A549 (cell line): ENCODE data around the gene ACTN2.

Experiments used
- BCL3 ChIP-seq: fragments of >200 bp; sonication (Bioruptor Twin); formaldehyde crosslinking; IDR thresholded peaks from 3 replicates; pipeline ENCODE4 v1.6.1; 2016
- CBX2 ChIP-seq: fragments of 200-600 bp; sonication (generic); IDR thresholded peaks from 2 replicates; pipeline ENCODE4 v1.6.1; 2016; ENCODE audit warnings: low read depth, mild to moderate bottlenecking, borderline replicate concordance
- CEBPB ChIP-seq, 2 experiments: fragments of >200 bp in 1 of 2; sonication (Bioruptor Twin) in 1 of 2; formaldehyde crosslinking in 1 of 2; IDR thresholded peaks; 2 replicates each; pipeline ENCODE4 v1.6.1; 2012 to 2016
- CTCF ChIP-seq: fragments of >200 bp; sonication (Bioruptor Twin); formaldehyde crosslinking; IDR thresholded peaks from 3 replicates; pipeline ENCODE4 v1.5.1; 2016
- ESRRA ChIP-seq: fragments of 150-350 bp; IDR thresholded peaks from 2 replicates; pipeline ENCODE4 v1.6.1; 2014; ENCODE audit warnings: mild to moderate bottlenecking, low read length, borderline replicate concordance
- POLR2A ChIP-seq: IDR thresholded peaks from 2 replicates; pipeline ENCODE4 v1.6.1; 2012; ENCODE audit warnings: mild to moderate bottlenecking, low read length
- RAD21 ChIP-seq, 2 experiments: fragments of >200 bp in 1 of 2; sonication (Bioruptor Twin) in 1 of 2; formaldehyde crosslinking in 1 of 2; IDR thresholded peaks in 1 of 2; conservative IDR thresholded peaks in 1 of 2; 2 replicates in 1 of 2; 3 replicates in 1 of 2; pipeline ENCODE4 v1.6.1; 2012 to 2018; ENCODE audit warnings: inconsistent platforms in 1 of 2
- RCOR1 ChIP-seq: fragments of 150-350 bp; IDR thresholded peaks from 2 replicates; pipeline ENCODE4 v1.6.1; 2014; ENCODE audit warnings: antibody characterized with exemption, low read length, low read depth

DNA sequence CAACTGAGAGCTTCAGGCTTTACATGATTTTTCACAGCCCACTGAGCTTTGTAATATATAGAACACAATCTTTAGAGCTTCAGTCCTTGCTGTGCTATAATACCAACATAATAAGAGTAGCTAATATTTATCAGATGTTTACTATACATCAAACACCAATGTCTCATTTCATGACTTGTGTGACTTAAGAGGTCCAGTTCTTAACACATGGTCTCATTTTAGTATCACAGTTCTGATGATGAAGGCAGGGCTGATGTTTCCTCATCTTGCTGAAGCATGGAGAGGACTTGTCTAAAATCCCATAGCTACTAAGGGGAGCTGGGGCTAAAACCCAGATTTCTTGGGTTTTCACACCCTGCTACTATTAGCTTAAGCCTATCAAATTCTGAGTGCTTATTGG lies 114.3 kb downstream of the ACTN2 start:
- no peak for TF ChIP-seq CTCF
- no peak for TF ChIP-seq RAD21 (conservative IDR thresholded peaks at IDR 0.05 in 1 of 2, IDR thresholded peaks at IDR 0.05 in 1 of 2)
- TF ChIP-seq RCOR1, result no peak
- no peak for TF ChIP-seq ESRRA
- TF ChIP-seq POLR2A, result no peak
- no peak for TF ChIP-seq CBX2
- no peak for TF ChIP-seq BCL3
- no peak for TF ChIP-seq CEBPB (IDR thresholded peaks at IDR 0.05)
